ENCODE data around the gene KCNG2.

Gene KCNG2

DNA sequence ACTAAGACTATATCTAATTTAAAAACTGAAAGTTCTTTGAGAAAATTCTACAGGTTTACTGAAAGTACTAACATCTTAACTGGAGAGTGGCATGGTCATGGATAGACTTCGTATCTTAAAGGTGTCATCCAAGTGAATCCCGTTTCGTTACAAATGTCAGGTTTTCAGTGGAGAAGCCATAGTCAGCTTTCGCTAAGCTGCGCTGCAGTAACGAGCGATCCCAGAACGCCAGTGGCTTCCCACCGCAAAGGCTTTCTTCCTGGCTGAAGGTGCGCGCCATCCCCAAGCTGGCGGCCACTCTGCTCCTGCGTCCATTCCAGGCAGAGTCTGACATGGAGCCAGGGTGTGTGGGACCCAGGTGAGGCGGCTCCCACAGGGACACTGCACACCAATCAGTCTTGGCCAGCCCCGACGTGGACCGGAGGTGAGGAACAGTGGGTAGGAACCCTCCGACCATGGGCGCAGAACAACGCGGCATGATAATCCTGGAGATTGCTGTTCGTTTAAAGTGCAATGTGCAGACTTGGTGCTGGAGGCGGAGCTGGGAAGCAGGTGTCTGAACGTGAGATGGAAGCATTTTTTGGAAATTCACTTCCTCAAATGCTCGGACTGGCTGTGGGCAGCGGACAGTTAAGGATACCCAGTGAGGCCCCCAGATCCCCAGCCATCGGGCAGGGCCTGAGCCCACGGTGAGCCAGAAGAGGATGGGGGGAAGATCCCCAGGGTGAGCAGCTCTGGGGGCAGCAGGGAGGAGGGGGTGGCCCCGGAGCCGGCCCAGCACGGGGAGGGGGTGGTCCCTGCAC is 27.8 kb upstream of the KCNG2 start:
- DNase-seq, result no peak

DNA sequence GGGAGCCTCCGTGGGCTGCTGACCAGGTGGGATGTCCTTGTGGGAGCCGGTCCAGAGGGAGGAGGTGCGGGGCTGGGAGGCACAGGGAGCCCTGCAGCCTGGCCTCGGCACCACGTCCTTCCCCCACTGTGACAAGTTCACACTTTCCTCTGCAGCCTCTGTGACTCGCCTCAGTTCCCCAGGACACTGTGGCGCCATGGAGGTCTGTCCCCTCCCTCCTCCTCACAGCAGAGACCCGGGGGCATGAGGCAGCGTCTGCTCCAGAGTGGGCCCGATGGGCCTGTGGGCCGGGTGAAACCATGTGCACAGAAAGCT is 27.3 kb upstream of the KCNG2 start:
- DNase-seq, result no peak

DNA sequence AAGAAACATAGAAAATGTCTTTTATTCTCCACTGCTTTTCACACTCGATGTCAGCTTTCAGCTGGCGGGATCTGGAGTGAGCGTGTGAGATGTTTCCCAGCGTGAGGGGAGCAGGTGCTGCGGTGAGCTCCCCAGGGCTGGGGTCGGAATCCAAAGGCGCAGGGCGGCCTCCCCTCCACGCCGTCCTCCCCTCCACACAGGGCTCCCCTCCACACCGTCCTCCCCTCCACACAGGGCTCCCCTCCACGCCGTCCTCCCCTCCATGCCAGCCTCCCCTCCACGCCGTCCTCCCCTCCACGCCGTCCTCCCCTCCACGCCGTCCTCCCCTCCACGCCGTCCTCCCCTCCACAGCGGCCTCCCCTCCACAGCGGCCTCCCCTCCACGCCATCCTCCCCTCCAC is 26.9 kb upstream of the KCNG2 start:
- no peak for DNase-seq

DNA sequence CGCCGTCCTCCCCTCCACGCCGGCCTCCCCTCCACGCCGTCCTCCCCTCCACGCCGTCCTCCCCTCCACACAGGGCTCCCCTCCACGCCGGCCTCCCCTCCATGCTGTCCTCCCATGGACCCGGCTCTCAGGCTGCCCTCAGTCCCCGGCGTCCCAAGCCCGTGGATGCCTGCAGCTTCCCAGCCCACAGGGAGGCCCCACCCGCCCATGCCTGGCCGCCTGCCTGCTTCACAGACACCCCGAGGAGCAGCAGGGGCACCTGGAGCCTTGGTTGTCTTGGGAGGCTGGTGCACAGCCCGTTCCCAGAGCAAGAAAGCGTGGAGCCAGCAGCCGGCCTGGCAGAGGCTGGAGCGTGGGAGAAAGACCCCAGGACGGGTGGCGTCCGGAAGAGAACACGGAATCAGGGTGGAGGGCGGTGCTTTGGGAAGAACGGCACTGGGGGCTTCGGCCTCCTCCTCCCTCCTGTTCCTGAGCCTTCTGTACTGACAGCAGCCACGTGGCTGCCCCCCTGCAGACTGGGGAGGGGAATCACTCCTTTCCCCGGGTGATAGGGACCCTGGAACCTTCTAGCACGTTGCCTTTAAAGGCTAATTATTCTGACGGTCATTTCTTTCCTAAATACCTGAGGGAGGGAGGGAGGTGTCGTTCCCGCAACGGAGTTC is 26.2 kb upstream of the KCNG2 start:
- DNase-seq, result no peak

DNA sequence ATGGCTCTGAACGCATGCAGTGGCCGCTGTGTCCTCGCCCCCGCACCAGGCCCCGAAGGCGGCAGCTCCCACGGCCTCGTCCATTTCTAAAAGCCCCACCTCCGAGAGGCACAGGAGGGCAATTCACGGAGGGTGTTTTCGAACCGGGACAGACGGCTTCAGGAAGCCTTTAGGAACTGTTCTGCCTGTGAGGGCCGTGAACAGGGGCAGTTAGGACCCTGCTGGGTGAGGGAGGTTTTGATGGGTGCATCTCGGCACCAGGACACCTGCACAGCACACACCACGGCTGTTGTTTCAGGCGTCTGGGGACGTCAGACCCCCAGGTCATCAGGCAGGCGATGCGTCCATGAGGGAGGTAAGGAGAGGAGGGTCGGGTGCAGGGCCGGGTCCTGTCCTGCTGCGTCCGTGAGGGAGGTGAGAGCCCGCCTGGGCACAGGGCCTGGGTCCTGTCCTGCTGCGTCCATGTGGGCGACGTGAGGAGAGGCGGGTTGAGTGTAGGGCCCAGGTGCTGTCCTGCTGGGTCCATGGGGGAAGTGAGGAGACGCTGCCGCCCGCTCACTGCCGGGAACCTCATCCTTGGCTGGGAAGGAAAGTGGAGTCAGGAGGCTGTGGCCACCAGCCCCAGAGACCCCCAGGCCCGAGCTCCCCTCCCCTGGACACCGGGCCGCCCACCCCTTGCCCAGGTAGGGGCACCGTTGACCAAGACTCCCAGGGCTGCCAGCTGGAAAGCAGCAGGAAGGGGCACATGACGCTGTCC is 25.5 kb upstream of the KCNG2 start:
- DNase-seq, result no peak

DNA sequence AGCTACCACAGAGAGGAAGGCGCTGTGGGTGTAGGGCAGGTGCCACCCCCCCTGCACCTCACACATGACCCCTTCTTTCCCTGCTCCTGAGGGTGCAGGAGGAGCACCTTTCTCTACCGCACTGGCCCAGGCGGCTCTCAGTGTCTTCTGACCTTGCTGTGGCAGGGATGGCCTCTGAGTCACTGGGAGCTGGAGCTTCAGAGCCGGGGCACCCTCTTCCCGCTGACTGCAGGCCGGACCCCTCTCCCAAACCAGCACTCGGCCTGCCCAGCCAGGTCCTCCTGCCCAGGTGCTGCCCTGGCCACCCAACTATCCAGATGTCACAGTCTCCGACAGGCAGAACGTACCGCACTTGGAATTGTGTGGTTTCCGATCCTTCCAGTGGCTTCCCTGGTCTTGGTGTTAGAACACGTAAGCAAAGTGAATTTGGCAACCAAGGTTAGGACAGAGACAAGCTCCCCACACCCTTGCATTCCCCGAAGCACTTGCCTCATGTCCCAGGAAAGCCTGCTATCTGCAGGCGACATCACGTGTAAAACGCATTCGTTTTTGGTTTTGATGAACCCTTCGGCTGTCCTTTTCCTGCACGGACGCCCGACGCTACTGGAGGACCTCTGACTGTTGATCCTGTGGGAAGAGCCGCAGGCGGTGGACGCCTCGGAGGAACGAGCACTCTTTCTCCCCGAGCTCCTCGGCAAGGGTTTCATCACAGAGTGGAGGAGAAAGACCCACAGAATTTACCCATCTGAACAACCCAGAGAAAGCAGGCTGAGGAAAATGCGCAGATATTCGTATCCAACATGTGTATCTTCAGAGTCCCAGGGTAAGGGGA is 24.7 kb upstream of the KCNG2 start:
- no peak for DNase-seq

DNA sequence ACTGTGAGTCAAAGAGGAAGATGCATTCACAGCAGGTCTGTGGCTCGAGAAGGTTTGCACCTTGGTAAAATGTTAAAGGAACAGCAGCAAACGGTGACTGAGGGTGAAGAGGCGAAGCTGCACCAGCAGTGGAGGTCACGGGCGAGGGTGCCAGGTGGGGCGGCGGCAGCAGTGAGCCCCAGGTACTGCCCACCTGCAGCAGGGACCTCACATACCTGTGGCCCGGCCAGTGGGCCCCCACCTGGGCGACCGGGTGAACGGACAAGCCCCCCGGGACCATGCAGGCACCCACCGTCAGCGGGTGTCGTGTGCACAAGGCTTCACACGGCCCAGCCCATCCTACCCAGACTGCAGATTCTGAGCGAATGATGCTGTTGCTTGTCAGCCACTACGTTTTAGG is 23.6 kb upstream of the KCNG2 start:
- no peak for DNase-seq

DNA sequence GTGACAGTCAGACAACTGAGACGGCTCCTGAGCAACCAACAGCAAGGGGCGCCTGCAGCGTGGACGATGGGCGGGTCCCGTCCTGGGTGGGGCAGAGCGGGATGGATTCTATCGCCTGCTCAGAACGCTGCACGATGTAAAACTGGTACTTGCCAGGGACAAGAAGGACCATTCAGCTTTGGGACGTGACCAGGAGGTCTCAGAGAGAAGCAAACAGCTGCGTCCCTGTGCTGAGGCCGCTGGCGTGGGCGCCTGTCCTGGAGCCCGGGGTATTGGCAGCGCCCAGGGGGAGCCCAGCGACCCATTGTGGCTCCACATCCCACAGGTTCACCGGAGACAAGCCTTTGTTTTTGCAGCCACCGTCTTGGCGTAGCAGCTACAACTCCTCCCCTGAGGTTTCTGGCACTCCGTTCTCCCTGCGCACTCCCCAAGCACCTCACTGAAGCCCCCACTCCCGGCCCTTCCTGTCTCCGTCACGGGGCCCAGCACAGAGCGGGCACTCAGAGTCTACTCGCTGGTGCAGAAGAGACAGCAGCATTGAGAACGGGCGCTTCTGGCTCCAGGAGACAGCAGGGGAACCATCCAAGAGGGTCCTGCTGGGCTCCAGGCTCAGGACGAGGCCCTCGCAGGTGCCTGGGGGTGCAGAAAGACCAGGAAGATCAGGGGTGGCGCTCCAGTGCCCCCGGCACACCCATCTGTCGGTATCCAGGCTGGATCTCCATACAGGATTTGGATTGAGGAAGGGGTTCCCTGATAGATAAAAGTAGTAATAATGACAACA is 22.1 kb upstream of the KCNG2 start:
- no peak for DNase-seq

DNA sequence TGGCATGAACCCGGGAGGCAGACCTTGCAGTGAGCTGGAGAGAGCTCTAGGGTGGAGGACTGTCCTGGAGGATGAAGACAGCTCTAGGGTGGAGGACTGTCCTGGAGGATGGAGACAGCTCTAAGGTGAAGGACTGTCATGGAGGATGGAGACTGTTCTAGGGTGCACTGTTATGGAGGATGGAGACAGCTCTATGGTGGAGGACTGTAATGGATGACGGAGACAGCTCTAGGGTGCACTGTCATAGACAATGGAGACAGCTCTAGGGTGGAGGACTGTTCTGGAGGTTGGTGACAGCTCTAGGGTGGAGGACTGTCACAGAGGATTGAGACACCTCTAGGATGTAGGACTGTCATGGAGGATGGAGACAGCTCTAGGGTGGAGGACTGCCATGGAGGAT is 21.1 kb upstream of the KCNG2 start:
- DNase-seq, result no peak

DNA sequence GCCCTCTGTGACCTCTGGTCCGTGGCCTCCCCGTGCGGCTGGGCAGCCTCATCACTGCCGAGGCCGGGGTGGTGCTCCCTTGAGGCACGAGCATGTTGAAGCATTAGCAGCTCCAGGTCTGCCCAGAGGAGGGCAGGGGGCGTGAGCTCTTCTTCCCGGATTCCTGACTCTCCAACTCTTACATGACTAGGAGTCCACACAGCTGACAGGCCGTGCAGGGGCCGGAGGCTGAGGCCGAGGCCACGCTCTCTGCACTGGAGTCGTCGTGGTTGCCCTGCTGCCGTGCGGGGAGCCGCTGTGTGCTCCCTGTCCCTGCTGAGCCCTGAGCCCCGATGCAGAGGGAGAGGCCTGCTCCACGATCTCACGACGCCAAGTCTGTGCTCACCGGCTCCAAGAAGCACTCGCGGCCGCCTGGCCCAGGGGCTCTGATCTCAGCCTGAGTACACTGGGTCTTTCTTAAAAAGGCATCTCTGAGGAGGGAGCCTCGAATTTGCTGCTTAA is 19.4 kb upstream of the KCNG2 start:
- no peak for DNase-seq

DNA sequence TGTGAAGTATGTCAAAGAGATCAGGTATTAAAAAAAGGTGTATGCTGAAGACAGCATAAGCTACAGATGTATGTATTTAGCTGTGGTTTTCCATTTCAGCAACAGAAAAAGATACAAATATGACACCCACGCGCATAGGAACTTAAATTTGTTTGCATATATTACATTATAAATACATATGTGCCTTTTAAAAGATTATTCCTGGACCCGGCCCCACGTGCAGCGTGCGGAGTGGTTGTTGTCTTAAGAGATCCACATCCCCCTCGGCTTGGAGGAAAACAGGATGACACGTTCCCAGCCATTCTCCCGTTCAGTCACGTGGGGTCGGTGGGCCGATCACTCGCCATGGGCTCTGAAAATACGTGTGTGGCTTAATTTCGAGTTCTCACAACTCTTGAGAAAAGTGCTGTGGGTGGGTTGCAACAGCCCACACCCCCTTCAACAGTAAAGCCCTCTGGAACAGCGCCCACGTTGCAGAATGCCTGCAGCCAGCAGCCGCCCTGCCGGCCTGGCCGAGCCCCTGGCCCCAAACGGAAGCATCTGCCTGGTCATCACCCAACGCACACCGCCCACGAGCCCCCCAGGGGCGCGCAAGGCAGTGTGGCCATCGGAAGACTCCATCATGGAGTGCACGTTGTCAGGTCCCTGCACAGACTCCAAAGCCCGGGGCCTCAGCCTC is 18.6 kb upstream of the KCNG2 start:
- DNase-seq, result no peak

DNA sequence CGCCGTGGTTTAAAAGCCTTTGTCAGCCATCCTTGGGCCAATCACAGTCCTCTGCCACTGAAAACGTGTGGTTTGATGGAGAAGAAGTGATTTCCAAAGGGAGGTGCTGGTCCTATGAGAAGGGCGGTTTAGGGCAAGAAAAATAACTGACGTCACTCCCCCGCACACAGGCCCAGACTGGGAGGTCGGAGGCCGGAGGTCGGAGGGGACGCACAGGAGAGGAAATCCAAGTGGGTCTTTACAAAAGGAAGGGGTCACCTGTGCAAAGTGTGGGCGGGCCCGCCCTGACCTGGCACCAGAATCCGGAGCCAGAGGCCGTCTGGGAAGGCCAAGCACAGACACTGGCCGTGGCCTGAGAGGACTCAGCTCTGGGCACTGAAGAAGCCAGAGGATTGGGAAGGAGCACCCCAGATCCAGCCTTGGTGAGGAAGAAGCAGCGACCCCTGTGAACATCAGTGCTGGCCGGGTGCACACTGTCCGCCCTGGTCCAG is 18.0 kb upstream of the KCNG2 start:
- no peak for DNase-seq

DNA sequence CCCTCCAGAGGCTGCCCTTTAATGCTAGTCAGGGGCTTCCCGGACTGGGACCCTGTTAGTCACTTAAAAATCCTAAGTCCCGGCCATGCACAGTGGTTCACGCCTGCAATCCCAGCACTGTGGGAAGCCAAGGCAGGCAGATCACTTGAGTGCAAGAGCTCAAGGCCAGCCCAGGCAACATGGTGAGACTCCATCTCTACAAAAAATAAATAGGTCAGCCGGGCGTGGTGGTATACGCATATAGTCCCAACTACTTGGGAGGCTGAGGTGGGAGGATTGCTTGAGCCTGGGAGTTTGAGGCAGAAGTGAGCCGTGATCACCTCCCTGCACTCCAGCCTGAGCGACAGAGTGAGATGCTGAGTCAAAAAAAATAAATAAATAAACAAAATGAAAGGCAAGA is 17.2 kb upstream of the KCNG2 start:
- no peak for DNase-seq

DNA sequence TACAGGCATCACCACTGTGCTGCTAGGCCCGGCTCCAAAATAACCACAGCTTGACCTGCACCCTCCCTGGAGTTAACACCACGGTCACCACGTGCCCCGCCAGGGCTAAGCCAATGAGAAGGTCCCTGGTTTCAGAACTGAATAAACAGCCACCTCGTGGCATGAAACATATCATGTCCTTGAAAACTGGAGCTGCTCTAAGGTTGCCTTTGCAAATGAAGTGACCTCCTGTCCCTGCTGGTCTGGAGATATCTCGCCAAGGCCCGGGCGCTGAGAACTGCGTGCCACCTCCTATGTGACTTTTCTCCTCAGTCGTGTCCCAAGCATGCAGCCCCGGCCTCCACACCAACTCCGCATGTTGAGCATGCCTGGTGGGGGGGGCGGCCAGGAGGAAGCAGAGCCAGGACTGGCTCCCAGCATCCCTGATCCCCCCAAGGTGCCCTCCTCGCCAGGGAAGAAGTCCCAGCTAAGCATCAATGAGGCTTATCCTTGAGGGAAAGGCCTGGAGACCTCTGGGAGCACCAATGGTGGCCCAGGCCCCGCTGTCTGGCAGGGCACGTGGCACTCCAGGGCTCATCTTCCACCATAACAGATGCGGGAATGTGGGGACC is 16.3 kb upstream of the KCNG2 start:
- no peak for DNase-seq

DNA sequence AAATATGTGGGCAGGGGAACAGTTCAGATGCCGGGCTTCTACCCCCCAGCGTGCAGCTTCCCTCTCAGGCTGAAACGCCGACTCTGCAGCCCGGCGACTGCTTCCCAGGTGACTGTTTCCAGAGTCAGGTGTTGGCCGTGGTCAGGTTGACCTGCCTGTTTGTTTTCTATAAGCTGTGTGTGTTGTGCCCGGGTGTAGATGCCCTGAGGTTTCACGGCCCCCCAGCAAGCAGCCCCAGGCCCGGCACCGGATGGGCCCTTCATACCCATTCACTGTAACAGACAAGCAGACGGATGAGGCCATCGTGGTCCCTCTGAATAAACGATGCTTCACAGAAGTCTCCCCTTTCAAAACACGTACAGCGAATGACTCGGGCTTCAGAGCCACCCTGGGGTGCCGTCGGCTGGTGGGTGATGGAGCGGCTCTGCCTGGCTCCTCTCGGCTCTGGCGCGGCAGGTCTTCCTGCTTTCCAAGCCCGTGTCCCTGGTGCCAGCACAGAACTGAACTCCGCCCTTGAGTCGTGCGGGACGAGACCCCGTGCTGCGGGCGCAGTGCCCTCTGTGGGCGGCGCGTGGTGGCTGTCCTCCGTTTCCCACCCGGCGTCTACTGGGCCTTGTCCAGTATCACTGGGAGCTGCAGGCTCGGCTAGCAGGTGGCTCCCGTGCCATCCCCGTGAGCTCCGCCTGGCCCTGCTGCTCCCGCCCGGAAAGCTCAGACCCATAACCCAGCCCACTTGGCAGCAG is 15.0 kb upstream of the KCNG2 start:
- DNase-seq, result no peak

DNA sequence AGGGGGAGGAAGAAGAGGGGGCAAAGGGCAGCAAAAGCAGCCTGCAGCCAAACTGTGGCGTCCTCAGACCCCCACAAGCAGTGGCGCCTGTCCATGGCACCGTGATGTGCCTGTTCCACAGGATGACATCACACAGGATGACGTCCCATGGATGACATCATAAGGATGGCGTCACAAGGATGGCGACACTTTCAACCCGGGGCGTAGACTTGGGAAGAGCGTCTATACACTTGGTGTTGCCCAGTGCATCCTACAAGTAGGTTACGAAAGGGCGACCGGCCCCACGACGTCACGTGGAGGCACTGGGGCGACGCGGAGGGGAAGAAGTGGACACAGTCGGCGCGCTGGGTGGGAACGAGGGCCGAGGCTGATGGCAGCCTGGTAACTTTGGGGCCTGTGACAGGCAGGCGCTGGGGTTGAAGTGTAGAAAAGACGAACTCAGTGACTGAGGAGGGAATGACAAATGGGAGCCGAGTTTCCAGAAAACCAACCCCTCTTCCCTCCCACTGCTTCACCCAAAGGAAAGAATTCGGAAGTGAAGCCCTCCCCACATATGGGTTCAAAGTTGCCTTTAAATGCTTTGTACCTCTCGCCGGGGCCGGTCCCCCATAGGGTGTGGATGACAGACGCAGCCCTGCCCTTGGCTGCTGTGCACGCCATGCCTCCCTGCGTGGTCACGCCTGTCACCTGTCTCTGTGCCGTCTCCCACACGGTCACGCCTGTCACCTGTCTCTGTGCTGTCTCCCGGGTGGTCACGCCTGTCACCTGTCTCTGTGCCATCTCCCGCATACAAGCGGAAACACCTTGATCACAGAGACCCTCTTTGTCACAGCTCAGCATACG is 13.4 kb upstream of the KCNG2 start:
- DNase-seq, result no peak

DNA sequence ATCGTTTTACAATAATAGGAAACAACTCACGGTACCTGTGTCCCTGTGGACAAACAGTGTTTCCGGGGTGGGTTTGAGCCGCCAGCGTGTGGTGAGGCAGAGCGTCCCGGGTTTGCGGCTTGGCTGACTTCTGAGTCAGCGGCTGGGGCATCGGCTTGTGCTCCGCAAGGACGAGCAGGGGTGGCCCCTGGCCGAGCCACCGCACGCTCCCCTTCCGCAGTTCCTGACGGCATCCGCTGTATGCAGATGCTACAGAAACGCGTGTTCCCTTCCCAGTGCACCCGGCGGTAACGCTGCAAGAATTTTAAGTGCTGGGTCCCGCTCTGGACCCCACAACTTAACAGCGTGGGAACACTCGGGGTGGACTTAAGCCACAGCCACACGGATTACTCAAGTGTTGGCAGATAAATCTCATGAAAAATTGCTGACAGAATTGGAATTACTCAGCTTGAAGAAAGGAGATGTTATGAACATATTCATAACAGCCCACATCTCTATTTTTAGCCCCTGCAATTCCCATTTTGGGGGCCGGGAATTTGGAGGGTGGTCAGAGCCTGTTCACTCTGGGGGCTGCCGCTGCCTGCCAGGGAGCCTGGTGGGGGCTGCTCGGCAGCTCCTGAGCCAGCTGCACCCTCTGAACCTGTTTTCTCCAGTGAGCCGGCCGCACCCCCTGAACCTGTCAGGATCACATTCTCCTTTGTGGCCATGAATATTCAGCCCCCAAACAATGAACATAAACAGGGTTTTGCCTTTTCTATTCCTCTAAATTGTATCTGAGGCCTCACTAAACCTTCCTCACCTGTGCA is 12.6 kb upstream of the KCNG2 start:
- no peak for DNase-seq

DNA sequence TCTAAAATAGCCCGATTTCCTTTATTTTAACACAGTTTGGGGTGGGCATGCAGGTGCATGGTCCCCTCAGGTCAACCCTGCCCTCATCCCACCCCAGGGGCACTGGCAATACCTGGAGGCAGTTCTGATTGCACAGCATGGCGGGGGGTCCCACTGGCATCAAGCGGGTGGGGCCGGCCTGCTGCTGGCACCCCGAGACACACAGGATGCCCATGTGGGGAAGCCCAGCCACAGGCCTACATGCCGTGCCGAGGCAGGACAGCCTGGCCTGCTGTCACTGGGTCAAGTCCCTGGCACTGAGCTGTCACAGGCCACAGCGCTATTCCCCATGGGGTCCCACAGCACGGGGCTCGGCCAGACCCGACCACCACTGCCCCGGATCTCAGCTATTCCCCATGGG is 11.9 kb upstream of the KCNG2 start:
- no peak for DNase-seq

Data from activated gamma-delta T cell (primary cell).